GM10248 (cell line): ENCODE data around the gene DCLK3.

ENCODE experiments used
- CTCF ChIA-PET: fragments of 300-600 bp; sonication (Branson Sonifier 250); formaldehyde crosslinking; extraction: SDS; loops from one replicate; lab custom pipeline; 2021; ENCODE audit warnings: antibody characterized with exemption; lab: Yijun Ruan, JAX
- POLR2A ChIA-PET: fragments of 350-650 bp; sonication (Branson Sonifier 250); formaldehyde crosslinking; extraction: SDS; loops from one replicate; lab custom pipeline; 2020; ENCODE audit warnings: antibody characterized with exemption; lab: Yijun Ruan, JAX
- DNase-seq: peaks from one replicate; pipeline ENCODE4 v3.0.0; 2012; ENCODE audit errors: extremely low spot score
- CTCF ChIP-seq: IDR thresholded peaks from 2 replicates; pipeline ENCODE4 v1.5.1; 2012; ENCODE audit warnings: mild to moderate bottlenecking, low read depth; ENCODE audit errors: extremely low read depth, missing control alignments, control extremely low read depth

The DCLK3 gene

GRCh38 chr3:36738702-36739101 is 25.7 kb downstream of the DCLK3 start:
- POLR2A ChIA-PET, result no interaction called here
- no peak for DNase-seq
- CTCF ChIA-PET, result interaction anchor here (0.6 to 1.1 kb wide), 3 partner anchors 10 to 1041 kb away, joined by 3 to 4 read pairs (median 3); no protein-coding TSS in a partner anchor
- no peak for TF ChIP-seq CTCF

- CTCF ChIA-PET, result no interaction called here
- POLR2A ChIA-PET, result no interaction called here
- no peak for TF ChIP-seq CTCF
- DNase-seq, result no peak
These were observed 28.1 kb downstream of the DCLK3 start for GRCh38 chr3:36736301-36736700.

- DNase-seq, result no peak
- POLR2A ChIA-PET, result no interaction called here
These were observed 29.6 kb downstream of the DCLK3 start for GRCh38 chr3:36734742-36735141.

GRCh38 chr3:36733723-36734122 is 30.6 kb downstream of the DCLK3 start:
- CTCF ChIA-PET, result interaction anchor here (0.8 to 4.3 kb wide), 6 partner anchors 10 to 135 kb away, joined by 3 to 21 read pairs (median 6); no protein-coding TSS in a partner anchor
- TF ChIP-seq CTCF, result no peak
- POLR2A ChIA-PET, result no interaction called here
- no peak for DNase-seq

More at GRCh38 chr3:36734742-36735141, 29.6 kb downstream of the DCLK3 start:
- TF ChIP-seq CTCF, result no peak
- CTCF ChIA-PET, result interaction anchor here (1.0 to 4.3 kb wide), 7 partner anchors 9 to 224 kb away, joined by 3 to 21 read pairs (median 5); no protein-coding TSS in a partner anchor

GRCh38 chr3:36733162-36733696 is 31.1 kb downstream of the DCLK3 start:
- ChIA-PET CTCF (interaction anchor here (0.7 to 4.3 kb wide), 7 partner anchors 10 to 136 kb away, joined by 3 to 21 read pairs (median 4); no protein-coding TSS in a partner anchor), POLR2A (no interaction called here)
- no peak for DNase-seq
- TF ChIP-seq CTCF, result no peak

GRCh38 chr3:36730966-36731365 is 33.4 kb downstream of the DCLK3 start:
- POLR2A ChIA-PET, result no interaction called here
- DNase-seq, result no peak
- no peak for TF ChIP-seq CTCF
- CTCF ChIA-PET, result interaction anchor here (0.7 to 2.1 kb wide), 4 partner anchors 136 to 227 kb away, joined by 3 to 7 read pairs (median 3); no protein-coding TSS in a partner anchor
